RWPE1 (cell line): ENCODE results near the gene PRKAB2.
A peak's percentile ranks its signal among the peaks of the same experiment; 100 is the strongest.

Experiments used
- CTCF ChIA-PET: fragments of 350-600 bp; sonication (Branson Sonifier 250); formaldehyde crosslinking; extraction: SDS; loops from one replicate; lab custom pipeline; 2021; lab: Yijun Ruan, JAX
- POLR2A ChIA-PET: fragments of 400-600 bp; formaldehyde crosslinking; extraction: SDS; loops from one replicate; lab custom pipeline; 2020; ENCODE audit warnings: antibody characterized with exemption; ENCODE audit not compliant: low non-redundant PET; lab: Yijun Ruan, JAX
- DNase-seq: peaks from one replicate; pipeline ENCODE4 v3.0.0; 2012; ENCODE audit warnings: low spot score
- H3K27ac ChIP-seq: fragments of 450-650 bp; 2 replicates; pipeline ENCODE4 v1.5.1; 2017
- CTCF ChIP-seq: fragments of 450-650 bp; conservative IDR thresholded peaks from 2 replicates; pipeline ENCODE4 v1.5.1; 2017; ENCODE audit warnings: low read depth, mild to moderate bottlenecking

PRKAB2 gene

GRCh38 chr1:147189514-147189913, 17.2 kb upstream of the PRKAB2 start:
- ChIA-PET CTCF (no interaction called here), POLR2A (no interaction called here)
- no peak for TF ChIP-seq CTCF
- no peak for DNase-seq
- no peak overlapping the region for H3K27ac ChIP-seq

- ChIA-PET CTCF (no interaction called here), POLR2A (no interaction called here)
- TF ChIP-seq CTCF: no peak
- no peak overlapping the region for H3K27ac ChIP-seq
- DNase-seq: no peak
These were observed 13.2 kb upstream of the PRKAB2 start for GRCh38 chr1:147185432-147185831.

- DNase-seq: no peak
- CTCF ChIA-PET: no interaction called here
- H3K27ac ChIP-seq: peak overlapping the region; percentile 57
- no peak for TF ChIP-seq CTCF
- POLR2A ChIA-PET: no interaction called here
These were observed 5.5 kb upstream of the PRKAB2 start for GRCh38 chr1:147177611-147178380.

- peak; percentile 27 for DNase-seq
- TF ChIP-seq CTCF: no peak
- ChIA-PET POLR2A (interaction anchor here (1.6 kb wide), 1 partner anchor 71 kb away, joined by 4 read pairs; the partner anchor contains the start of gene CHD1L), CTCF (interaction anchor here (0.7 to 0.9 kb wide), 3 partner anchors 10 to 72 kb away, joined by 3 to 6 read pairs (median 5); partner anchors contain the start of gene CHD1L)
- H3K27ac ChIP-seq: peak overlapping the region; percentile 93
These were observed 687 bp downstream of the PRKAB2 start for GRCh38 chr1:147171399-147172167.

- peak overlapping the region; percentile 71 for H3K27ac ChIP-seq
- ChIA-PET POLR2A (interaction anchor here (1.3 to 1.6 kb wide), 2 partner anchors 73 kb away, joined by 3 to 4 read pairs; partner anchors contain the start of gene CHD1L), CTCF (no interaction called here)
- DNase-seq: no peak
- TF ChIP-seq CTCF: no peak
These were observed 2.2 kb downstream of the PRKAB2 start for GRCh38 chr1:147169840-147170674.

GRCh38 chr1:147169171-147169570, 3.1 kb downstream of the PRKAB2 start:
- TF ChIP-seq CTCF: no peak
- POLR2A ChIA-PET: interaction anchor here (1.3 kb wide), 1 partner anchor 74 kb away, joined by 3 read pairs; no protein-coding TSS in a partner anchor
- H3K27ac ChIP-seq: no peak overlapping the region
- no peak for DNase-seq
- CTCF ChIA-PET: no interaction called here
